Glomerular visceral epithelial cell (primary cell): Measurements from ENCODE around the gene MLIP.

ENCODE experiments used
- DNase-seq: peaks from one replicate; pipeline ENCODE4 v3.0.0-alpha.2; 2016; ENCODE audit errors: extremely low spot score

The MLIP gene

DNA sequence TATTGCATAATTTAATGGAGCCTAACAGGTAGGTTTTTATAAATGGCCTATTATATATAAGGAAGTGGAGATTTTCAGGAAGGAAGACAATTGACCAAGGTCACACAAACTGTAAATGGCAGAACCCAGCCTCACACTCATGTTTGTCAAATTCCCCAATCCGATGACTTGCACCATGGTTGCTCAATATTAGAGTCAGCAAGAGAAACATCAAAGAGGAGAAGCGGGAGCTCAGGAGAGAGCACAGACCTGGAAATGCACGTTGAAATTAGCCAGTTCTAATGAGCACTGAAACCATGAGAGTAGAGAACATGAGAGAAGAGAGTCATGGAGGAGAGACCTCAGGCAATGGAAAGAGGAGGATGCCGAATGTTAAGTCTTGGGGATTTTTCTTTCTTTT is 13.5 kb upstream of the MLIP start:
- DNase-seq: no peak

DNA sequence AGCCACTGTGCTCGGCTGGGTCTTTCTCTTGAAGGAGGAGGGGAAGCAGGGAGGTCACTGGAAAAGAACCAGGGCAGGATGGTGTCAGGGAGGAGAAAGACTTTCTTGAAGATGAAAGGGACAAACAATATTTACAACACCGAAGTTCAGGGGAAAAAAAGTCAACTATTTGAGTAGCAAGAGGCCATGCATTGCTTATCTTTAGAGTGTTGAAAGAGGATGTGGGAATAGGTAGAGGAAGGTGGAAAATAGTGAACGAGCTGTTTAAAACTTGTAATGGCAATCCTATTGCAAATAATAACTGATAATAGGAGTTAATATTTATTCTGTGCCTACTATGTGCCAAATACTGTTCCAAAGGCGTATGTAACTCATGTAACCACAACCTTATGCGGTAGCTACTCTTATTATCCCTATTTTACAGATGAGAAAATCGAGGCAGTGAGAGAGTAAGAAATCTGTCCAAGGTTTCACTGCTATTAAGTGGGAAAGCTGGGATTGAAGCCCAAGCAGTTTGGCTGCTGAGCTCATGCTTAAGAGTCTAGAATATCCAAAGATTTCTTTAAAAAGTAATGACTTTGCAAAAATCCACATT is 12.7 kb upstream of the MLIP start:
- DNase-seq: no peak

DNA sequence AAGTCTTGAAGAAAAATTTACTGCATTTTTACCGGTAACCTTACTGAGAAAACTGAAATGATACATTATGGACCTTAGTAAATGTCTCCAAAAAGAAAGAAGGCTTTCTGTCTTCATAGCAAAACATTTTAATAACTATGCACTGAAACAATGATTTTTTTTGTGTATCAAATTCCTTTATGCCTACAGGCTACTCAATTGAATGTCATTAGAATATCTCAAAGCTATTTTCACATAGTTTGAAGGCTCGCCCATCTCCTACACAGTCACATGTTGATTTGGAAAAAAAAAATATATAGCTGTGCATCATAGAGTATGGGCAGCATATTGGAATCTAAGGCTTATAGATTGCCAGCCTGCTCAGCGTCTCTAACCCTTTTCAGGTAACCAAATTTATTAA is 12.0 kb upstream of the MLIP start:
- DNase-seq: no peak

DNA sequence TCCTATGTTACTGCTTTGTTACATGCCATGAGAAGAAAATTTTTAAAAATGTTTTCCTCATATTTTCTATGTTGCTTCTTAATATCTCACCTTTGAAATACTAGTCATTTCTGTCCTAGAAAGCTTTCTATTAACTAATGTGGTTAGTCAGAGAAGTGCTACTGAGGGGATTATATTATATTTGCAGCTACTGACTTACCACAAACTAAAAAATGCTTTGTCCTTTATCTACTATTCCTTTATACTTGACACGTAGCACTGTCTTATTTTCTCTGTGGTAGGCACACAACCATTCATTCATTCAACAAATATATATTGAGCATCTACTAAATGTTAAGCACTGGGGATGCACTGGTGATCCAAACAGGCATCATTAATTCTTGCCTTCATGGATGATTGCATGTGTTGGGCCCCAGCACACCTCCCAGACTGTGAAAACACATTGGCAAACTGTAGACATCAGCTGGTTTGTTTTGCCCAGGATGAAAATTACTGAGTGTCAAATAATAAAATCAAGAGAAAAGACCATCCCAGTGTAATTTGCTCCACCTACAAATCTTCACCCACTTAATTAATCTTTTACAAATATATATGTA is 10.7 kb upstream of the MLIP start:
- no peak for DNase-seq

DNA sequence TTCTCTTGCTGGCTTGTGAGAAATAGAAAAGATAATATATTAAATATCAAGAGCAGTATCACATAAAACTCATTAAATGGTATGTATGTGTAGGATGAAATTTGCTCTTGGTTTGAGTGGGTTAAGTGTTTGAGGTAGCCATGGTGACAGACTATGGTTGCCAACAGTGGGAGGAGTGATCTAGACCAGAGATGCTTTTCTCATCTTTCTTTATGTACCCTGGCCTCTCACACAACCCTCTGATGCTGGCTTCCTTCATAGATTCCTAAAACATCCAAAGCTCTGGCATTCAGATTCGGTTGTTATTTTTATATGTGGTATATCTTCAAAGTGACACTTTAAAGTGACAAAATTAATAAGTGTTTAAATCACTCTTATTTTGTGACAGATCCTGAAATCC is 9.0 kb upstream of the MLIP start:
- no peak for DNase-seq

DNA sequence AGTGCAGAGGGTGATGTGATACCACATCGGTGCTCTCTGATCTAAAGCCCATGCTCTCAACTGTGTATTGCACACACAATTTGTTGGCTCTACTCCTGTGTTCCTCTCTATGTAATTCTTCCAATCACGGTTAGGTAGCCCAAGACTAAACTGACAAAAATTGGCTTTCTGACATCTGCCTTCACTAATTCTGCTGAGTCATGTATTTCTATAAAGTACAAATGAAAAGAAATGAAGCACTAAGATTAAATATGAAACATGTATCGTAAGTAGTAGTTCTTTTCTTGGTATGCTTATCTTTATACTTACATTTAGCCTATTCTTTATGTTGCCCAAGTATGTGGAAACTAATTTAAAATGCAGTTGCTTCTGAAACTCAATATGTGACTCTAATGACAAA is 7.7 kb upstream of the MLIP start:
- no peak for DNase-seq

DNA sequence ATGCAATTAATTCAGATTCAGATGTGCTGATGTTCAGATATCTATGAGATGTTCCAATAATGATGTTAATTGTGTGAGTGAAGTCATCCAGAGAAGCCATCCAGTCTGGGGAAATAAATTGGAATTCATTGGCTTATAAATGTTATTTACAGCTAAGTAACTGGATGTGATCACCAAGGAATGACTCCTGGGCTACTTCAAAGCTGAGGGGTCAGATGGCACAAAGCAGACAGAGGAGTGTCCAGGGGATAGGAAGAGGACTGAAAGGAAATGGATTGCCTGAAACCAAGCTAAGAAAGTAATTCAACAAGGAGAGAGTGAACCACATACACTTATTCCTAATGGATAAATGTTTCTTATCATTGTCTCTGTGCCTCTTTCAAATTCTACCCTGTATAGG is 4.5 kb upstream of the MLIP start:
- DNase-seq: no peak

DNA sequence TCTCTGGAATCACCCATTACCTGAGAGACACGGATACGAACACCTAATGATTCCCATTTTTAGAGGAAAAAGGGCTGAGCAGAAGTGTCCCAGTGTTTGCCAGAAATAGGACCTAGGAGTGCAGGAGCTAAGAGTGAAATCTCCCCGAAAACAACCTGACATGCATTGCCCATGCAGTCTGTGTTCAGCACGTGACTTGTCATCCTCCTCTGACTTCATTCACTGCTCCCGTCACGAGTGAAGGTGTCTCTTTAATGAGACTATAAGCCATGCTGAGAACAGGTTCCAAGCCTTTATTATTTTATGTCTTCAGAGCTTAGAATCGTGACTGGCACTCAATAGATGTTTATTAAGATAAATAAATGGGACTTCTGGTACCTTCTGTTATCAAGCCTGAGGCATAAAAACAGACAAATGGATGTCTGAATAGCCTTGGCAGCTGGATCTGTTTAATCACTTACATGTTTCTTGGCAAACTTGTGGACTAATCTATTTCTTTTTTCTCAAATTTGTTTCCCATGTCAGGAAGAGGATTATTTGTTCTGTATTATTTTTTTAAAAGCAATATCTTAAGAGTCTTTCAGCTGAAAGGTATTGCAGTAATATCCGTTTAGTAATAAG is 3.7 kb upstream of the MLIP start:
- no peak for DNase-seq

DNA sequence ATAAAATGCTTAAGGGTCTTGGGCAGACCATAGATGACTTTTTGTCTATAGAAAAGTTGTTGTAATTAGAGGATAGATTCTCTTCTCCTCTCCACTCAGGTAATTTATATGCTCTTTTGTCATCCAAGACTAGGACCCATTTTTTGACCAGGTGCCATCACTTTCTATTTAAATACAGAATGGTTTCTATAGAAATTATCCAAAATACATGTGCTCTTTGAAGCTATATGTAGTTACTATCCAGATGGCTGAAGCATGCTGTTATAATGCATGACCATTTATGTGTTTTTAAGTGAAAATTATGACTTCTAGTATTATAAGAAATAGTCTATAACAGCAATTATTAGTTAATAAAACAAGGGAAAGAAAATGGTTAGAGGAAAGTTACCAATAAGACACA is 3.0 kb upstream of the MLIP start:
- DNase-seq: no peak

DNA sequence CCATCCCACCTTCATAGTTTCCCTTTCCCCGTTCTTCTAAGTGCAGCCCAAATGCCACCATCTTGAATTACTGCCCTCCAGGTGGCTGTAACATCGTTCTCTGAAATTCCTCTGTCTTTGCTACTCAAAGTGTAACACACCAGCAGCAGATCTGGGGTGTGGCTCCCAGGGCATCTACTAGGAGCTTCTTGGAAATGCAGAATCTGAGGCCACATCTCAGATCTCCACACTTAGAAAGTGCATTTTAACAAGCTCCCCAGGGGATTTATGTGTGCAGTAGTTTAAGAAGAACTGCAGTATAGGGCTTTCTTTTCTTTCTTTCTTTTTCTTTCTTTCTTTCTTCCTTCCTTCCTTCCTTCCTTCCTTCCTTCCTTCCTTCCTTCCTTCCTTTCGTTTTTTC is 1.7 kb upstream of the MLIP start:
- no peak for DNase-seq

DNA sequence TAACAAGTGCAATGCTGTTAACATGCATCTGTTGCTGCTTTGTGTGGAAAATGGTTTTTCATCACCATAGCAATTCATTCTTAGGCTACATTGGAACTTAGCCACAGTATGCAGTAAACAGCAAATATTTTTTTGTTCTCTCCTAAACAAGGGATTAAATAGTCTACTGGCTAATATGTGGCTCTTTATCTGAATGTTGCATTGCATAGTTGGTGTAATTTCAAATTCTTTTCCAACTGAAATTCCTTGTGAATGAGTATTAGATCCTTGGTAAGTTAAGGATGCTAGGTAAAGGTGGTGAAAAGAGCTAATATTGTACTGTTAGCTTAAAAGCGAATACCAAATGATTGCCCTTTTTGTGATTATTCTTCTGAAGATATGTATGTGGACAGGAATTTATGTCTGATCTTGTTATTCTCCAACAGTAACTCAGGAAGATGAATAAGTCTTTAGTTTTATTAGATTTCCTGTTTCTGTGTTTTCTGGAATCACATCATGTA is 958 bp downstream of the MLIP start:
- no peak for DNase-seq

DNA sequence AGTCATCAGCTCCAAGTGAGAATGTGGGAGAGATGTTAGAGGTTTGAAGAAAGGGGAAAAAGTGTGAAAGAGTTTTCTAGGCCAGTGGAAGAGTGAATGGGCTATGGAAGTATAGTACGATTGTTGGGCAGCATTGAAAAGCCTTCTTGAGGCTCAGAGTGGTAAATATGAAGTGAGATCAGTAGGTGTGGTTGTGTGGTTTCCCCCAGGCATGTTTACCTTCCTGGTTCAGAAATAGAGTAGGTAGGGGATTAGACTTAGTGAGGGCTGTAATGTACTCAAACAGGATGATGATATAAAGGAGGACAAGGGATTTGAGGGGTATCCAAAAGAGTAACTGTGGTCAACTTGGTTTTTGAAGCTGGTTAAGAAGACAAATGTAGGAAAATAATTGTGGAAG is 3.7 kb downstream of the MLIP start:
- DNase-seq: no peak

DNA sequence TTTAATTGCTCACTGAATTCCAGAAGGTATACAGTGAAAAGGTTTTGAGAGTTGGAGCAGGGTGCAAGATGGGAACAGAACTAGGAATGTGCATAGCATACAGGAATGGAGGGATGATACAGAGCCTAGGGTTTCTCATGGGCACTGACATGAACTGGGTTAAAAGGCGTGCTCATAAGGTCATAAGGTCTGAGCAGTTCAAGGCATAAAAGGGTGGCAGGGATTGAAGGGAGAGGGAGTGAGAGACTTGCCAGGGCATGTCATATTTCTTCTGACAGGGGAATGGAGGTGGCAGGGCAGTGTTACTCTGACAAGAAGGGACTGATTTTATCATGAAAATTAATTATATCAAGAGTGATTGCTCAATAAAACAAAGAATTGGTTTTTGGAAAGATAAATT is 4.7 kb downstream of the MLIP start:
- no peak for DNase-seq

DNA sequence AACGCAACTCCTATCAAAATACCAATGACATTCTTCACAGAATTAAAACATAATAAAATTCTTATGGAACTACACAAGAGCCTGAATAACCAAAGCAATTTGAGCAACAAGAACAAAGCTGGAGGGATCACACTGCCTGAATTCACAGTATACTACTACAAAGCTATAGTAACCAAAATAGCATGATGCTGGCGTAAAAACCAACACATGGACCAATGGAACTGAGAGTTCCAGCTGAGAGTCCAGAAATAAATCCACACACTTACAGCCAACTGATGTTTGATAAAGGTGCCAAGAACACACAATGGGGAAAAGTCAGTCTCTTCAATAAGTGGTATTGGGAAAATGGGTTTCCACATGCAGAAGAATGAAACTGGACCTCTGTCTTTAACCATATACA is 6.9 kb downstream of the MLIP start:
- no peak for DNase-seq

DNA sequence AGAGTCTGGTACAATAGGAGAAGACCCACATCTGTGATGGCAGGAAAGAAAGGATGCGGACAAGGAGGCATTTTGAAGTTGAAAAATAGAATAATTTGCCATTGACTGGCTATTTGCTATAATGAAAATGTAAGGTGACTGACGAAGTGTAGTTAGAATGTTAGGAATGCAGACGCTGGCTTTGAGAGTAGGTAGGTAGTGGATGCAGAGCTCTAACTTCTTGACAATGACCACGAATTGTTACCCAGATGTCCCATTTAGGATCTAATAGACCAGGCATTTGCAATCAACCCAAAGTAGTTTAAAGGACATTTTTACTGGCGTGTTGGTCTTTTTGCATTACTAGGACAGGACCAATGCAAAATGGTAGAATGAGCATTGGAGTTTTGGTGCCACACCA is 14.2 kb downstream of the MLIP start:
- no peak for DNase-seq

DNA sequence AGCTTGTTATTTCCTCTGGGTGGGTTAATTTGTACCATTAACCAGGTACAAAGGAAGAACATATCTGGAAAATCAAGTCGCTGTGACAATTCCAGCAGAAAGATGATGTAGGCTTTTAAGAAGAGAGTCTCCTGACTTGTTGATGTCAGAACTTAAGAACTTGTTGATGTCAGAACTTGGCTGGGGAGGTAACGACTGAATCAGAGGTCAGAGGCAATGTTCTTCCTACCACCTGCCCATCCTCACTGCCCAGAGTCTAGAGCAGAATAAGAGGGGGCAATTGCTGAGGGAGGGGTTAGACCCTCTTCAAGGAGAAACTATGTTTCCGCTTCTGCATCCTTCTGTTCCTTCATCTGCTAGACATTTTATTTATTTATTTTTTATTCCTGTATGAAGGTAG is 18.9 kb downstream of the MLIP start:
- no peak for DNase-seq

DNA sequence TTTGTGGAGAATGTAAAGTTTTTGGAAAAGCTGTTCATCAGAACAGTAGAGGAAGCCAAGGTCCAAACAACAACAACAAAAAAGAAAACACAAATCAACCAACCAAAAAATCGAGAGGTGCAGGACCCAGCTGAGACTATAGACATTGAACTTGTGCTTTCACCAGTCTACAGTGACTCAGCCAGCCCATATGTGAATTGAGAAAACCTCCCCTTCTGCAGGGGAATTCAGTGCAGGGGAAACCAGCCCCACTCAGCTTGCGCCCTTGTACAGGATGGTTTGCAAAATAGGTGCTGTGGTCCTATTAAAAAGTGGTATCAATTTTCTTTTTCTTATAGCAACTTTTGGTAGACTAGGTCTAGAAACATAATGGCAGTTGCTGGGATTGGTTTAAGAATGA is 21.3 kb downstream of the MLIP start:
- no peak for DNase-seq

DNA sequence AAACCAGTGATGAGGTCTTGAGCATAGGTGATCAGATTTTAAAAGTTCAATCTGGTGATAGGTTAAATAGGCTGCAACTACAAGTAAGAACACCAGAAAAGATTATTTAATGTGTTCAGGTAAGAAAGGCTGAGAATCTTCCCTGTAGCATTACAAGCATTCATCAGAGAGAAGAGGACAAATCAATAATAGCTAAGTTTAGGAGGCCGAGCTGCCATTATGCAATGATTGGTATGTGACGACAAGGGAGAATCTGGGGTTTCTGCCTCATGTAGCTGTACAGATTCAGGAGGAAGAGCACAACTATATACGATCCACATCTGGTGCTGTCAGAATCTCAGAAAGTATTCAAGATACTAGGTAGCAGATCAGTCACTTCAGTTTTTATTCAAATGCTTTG is 21.9 kb downstream of the MLIP start:
- DNase-seq: no peak

DNA sequence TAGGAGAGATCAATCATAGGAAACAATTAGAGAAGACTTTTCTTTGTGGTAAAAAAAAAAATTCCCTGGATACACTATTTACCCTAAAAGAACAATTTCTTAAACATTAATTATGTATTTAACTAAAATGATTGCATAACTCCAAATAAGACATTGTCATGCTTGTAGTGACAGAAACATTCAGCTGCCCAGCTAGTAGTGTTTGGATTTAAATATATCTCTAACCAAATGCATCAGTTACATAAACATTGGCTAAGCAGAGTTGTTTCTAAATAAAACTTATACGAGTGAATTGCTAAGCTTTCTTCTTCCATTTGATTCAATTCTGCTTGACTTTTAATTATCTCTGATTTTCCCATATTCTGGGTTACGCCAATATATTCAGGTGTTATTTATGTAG is 23.7 kb downstream of the MLIP start:
- DNase-seq: no peak

DNA sequence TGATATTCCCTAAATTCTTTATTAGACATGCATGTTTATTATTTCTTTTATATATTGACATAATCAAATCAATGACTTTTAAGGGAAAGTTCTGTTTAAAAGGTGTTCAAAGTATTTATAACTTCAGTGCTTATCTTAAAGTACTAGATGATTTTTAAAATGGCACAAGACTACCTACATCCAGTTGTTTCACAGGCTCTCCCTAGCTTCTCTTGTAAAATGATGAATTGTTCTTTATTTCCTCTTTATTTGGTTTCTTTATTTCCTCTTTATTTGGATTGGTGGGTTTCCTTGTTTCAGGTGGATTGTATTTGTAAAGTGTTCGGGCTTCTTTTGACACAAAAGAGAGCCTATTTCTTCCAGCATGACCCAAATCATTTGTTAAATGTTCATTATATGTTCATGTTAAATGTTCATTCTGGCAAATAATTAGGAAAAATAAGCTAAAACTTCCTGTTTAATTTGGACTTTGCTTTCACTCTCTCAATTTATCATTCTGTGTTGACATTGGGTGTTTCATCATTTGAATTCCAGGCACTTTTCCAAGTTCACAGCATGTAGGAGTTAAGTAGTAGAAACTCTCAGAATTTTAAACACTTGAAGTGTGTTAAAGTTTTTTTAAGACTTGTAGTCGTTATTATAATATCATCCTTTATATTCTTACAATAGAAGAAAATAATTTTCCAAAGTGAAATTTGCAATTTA is 24.6 kb downstream of the MLIP start:
- peak; percentile 7 for DNase-seq

DNA sequence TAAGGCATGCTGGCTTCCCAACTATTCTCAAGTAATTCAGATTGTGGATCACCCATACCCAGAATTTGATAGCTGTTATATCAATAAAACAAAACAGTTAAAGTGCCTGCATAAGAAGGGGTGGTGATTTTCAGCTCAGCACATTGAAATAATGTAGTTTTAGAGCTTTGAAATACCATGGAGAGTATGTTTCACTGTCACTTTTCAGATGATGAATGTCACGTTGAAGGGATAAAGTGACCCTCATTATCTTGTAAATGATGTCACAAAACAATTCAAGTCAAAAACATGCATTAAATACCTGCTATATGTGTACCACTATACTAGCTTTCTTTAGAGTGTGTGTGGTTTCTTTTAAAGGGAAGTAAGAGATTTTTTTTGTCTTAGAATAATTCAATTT is 27.6 kb downstream of the MLIP start:
- DNase-seq: no peak

DNA sequence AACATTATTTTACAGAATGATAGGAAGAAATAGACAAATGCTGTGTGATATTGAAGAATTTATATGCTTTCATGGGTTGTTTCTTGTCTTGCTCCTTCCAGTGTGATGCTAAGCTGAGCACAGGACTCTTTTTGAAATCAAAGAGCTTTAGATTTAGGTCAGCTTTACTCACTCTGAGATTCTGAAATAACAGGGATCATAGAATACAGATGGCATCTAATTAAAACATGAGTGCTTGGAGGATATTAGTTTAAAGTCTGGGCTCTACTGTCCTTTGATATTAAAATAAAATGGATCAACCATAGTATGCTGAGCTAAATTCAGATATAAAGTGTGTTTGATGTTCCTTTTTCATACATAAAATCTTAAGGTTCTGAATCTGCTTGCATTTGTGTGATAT is 29.6 kb downstream of the MLIP start:
- DNase-seq: no peak

DNA sequence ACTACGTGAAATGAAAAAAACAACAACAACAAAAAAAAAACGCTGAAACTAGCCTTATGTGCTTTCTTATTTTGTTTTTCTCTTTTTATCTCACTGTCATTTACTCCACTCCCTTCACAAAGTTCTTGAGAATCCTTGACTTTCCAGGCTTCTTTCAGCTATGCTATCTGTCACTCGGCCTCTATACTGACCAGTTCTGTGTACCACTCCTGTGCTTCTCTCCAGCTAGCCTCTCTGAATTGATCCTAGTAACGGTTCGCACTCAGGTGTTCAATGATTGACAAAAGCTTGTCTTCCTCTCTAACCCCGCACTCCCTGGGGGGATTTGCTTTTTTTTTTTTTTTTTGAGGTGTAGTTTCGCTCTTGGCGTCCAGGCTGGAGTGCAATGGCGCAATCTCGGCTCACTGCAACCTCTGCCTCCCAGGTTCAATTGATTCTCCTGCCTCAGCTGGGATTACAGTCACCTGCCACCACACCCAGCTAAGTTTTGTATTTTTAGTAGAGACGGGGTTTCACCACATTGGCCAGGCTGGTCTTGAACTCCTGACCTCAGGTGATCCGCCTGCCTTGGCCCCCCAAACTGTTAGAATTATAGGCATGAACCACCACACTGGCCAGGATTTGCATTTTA is 31.8 kb downstream of the MLIP start:
- DNase-seq: no peak
